Mesenchymal stem cell (in vitro differentiated cells and primary cell): ENCODE measurements around the gene PARD3B.

Experiments used
- DNase-seq: peaks from one replicate; pipeline ENCODE4 v3.0.0-alpha.2; 2013
- H2AFZ ChIP-seq: one replicate; pipeline ENCODE4 v1.6.1; 2013; ENCODE audit warnings: low read depth, mild to moderate bottlenecking, control low read depth, inconsistent platforms, low read length, moderate library complexity
- H2AK5ac ChIP-seq: 2 replicates; pipeline ENCODE4 v1.6.1; 2013; ENCODE audit warnings: low read length, moderate library complexity, mild to moderate bottlenecking, inconsistent platforms; ENCODE audit not compliant: severe bottlenecking
- H2BK120ac ChIP-seq: one replicate; pipeline ENCODE4 v1.6.1; 2013; ENCODE audit warnings: low read depth, mild to moderate bottlenecking, inconsistent platforms, low read length, moderate library complexity
- H2BK12ac ChIP-seq, 2 experiments: one replicate each; pipeline ENCODE4 v1.6.1; 2013; ENCODE audit warnings: inconsistent platforms in 2 of 2, low read length in 2 of 2, mild to moderate bottlenecking in 2 of 2, moderate library complexity in 2 of 2, control low read depth in 1 of 2
- H2BK15ac ChIP-seq: one replicate; pipeline ENCODE4 v1.6.1; 2013; ENCODE audit warnings: mild to moderate bottlenecking, low read depth, inconsistent platforms; ENCODE audit not compliant: poor library complexity, severe bottlenecking
- H2BK5ac ChIP-seq: 2 replicates; pipeline ENCODE4 v1.6.1; 2013; ENCODE audit warnings: low read depth, mild to moderate bottlenecking, low read length, control low read depth, inconsistent platforms; ENCODE audit not compliant: poor library complexity, severe bottlenecking
- H3K14ac ChIP-seq, 2 experiments: one replicate each; pipeline ENCODE4 v1.6.1; 2013; ENCODE audit warnings: inconsistent platforms in 2 of 2, low read length in 2 of 2, control low read depth in 1 of 2, mild to moderate bottlenecking in 1 of 2, moderate library complexity in 1 of 2
- H3K18ac ChIP-seq, 2 experiments: one replicate each; pipeline ENCODE4 v1.6.1; 2013; ENCODE audit warnings: inconsistent platforms in 2 of 2, low read length in 2 of 2, control low read depth in 1 of 2, low read depth in 1 of 2, mild to moderate bottlenecking in 1 of 2
- H3K23ac ChIP-seq, 2 experiments: one replicate each; pipeline ENCODE4 v1.6.1; 2013; ENCODE audit warnings: inconsistent platforms in 2 of 2, low read length in 2 of 2, mild to moderate bottlenecking in 2 of 2, moderate library complexity in 2 of 2, control low read depth in 1 of 2
- H3K27ac ChIP-seq: 2 replicates; pipeline ENCODE4 v1.5.1; 2013; ENCODE audit warnings: mild to moderate bottlenecking, moderate library complexity, low read length, control low read depth, inconsistent platforms; ENCODE audit not compliant: poor library complexity, severe bottlenecking
- H3K27me3 ChIP-seq, 2 experiments: 2 replicates each; pipeline versions ENCODE4 v1.6.1 to v1.7.0; 2013; ENCODE audit warnings: low read length in 2 of 2, mild to moderate bottlenecking in 2 of 2, moderate library complexity in 2 of 2, control low read depth in 1 of 2, inconsistent platforms in 1 of 2; ENCODE audit not compliant: control insufficient read depth in 1 of 2, insufficient read depth in 1 of 2
- H3K36me3 ChIP-seq, 2 experiments: 2 replicates each; pipeline versions ENCODE4 v1.6.1 to v1.7.0; 2013; ENCODE audit warnings: low read length in 2 of 2, control low read depth in 1 of 2, inconsistent platforms in 1 of 2, low read depth in 1 of 2, mild to moderate bottlenecking in 1 of 2; ENCODE audit not compliant: insufficient read depth in 2 of 2, control insufficient read depth in 1 of 2
- H3K4ac ChIP-seq, 2 experiments: one replicate each; pipeline ENCODE4 v1.6.1; 2013; ENCODE audit warnings: inconsistent platforms in 2 of 2, low read length in 2 of 2, mild to moderate bottlenecking in 2 of 2, moderate library complexity in 2 of 2, control low read depth in 1 of 2, low read depth in 1 of 2
- H3K4me1 ChIP-seq: 2 replicates; pipeline ENCODE4 v1.6.1; 2013; ENCODE audit warnings: low read depth, low read length, control low read depth; ENCODE audit not compliant: control insufficient read depth, insufficient read depth
- H3K4me2 ChIP-seq: 2 replicates; pipeline ENCODE4 v1.6.1; 2013; ENCODE audit warnings: low read length, mild to moderate bottlenecking, inconsistent platforms; ENCODE audit not compliant: poor library complexity, severe bottlenecking
- H3K4me3 ChIP-seq, 2 experiments: 2 replicates each; pipeline versions ENCODE4 v1.5.1 to v1.7.0; 2013; ENCODE audit warnings: low read length in 2 of 2, mild to moderate bottlenecking in 2 of 2, control low read depth in 1 of 2, low read depth in 1 of 2; ENCODE audit not compliant: insufficient read depth in 1 of 2
- H3K79me1 ChIP-seq: replicated peaks from 2 replicates; pipeline ENCODE4 v1.6.1; 2013; ENCODE audit warnings: mild to moderate bottlenecking, control low read depth, low read length, inconsistent platforms; ENCODE audit not compliant: poor library complexity, severe bottlenecking
- H3K9ac ChIP-seq: 2 replicates; pipeline ENCODE4 v1.7.0; 2013; ENCODE audit warnings: mild to moderate bottlenecking, low read length, moderate library complexity
- H3K9me3 ChIP-seq: 2 replicates; pipeline ENCODE4 v1.7.0; 2013; ENCODE audit warnings: mild to moderate bottlenecking, low read length; ENCODE audit not compliant: control insufficient read depth
- H4K8ac ChIP-seq: one replicate; pipeline ENCODE4 v1.6.1; 2013; ENCODE audit warnings: inconsistent platforms, mild to moderate bottlenecking, low read length, moderate library complexity
- H4K91ac ChIP-seq: one replicate; pipeline ENCODE4 v1.6.1; 2013; ENCODE audit warnings: mild to moderate bottlenecking, low read length, inconsistent platforms
- WGBS: methylation state at CpG from one replicate; pipeline ENCODE4 v1.1.7; 2013; ENCODE audit warnings: mixed read lengths; 5-methylcytosine and 5-hydroxymethylcytosine counted together

The PARD3B gene

GRCh38 chr2:204796581-204796980, 251.3 kb downstream of the PARD3B start:
- no peak overlapping the region for H2AK5ac ChIP-seq
- no peak overlapping the region for H2BK5ac ChIP-seq
- no peaks in the 10 kb centered on the region for H3K27me3 ChIP-seq
- no peak overlapping the region for H2BK120ac ChIP-seq
- H2BK12ac ChIP-seq = no peak overlapping the region
- H3K9me3 ChIP-seq = no peaks in the 10 kb centered on the region
- no peak overlapping the region for H3K27ac ChIP-seq
- no peaks in the 10 kb centered on the region for H3K4me1 ChIP-seq
- WGBS = 97% methylated on average over 3 of the region's 4 CpGs
- DNase-seq = no peak
- H3K9ac ChIP-seq = no peak overlapping the region
- H4K91ac ChIP-seq = no peak overlapping the region
- H2AFZ ChIP-seq = no peak overlapping the region
- no peak overlapping the region for H2BK15ac ChIP-seq
- no peaks in the 10 kb centered on the region for H3K79me1 ChIP-seq
- H3K4me3 ChIP-seq = no peak overlapping the region
- no peak overlapping the region for H3K23ac ChIP-seq
- no peak overlapping the region for H3K4ac ChIP-seq
- no peak overlapping the region for H4K8ac ChIP-seq
- H3K36me3 ChIP-seq = no peaks in the 10 kb centered on the region
- H3K14ac ChIP-seq = no peak overlapping the region
- no peak overlapping the region for H3K4me2 ChIP-seq
- H3K18ac ChIP-seq = no peak overlapping the region

DNA sequence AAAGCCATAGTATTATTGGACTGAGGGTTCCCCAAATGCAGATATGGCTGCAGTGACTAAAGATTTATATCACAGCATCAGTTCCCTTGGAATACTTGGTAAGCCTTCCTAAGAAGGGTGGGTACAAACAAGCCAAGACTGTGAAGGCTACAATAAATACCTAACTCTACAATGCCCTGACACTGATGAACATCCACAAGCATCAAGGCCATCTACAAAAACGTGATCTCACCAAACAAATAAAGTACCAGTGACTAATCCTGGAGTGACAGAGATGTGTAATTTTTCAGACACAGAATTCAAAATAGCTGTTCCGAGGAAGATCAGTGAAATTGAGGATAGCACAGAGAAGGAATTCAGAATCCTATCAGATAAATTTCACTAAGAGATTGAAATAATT, 254.5 kb downstream of the PARD3B start:
- H3K9ac ChIP-seq = no peak overlapping the region
- H3K4me1 ChIP-seq = no peaks in the 10 kb centered on the region
- H3K4me3 ChIP-seq = no peak overlapping the region
- no peaks in the 10 kb centered on the region for H3K9me3 ChIP-seq
- H2AFZ ChIP-seq = no peak overlapping the region
- no peaks in the 10 kb centered on the region for H3K27me3 ChIP-seq
- H2BK5ac ChIP-seq = no peak overlapping the region
- no peak overlapping the region for H2BK120ac ChIP-seq
- H3K4ac ChIP-seq = no peak overlapping the region
- H2AK5ac ChIP-seq = no peak overlapping the region
- H3K14ac ChIP-seq = no peak overlapping the region
- no peak overlapping the region for H4K8ac ChIP-seq
- DNase-seq = no peak
- no peaks in the 10 kb centered on the region for H3K36me3 ChIP-seq
- no peak overlapping the region for H3K27ac ChIP-seq
- H3K18ac ChIP-seq = no peak overlapping the region
- no peak overlapping the region for H3K4me2 ChIP-seq
- no peaks in the 10 kb centered on the region for H3K79me1 ChIP-seq
- H2BK15ac ChIP-seq = no peak overlapping the region
- no peak overlapping the region for H2BK12ac ChIP-seq
- no peak overlapping the region for H3K23ac ChIP-seq
- H4K91ac ChIP-seq = no peak overlapping the region
- 100% methylated on average over 1 of the region's 2 CpGs for WGBS

DNA sequence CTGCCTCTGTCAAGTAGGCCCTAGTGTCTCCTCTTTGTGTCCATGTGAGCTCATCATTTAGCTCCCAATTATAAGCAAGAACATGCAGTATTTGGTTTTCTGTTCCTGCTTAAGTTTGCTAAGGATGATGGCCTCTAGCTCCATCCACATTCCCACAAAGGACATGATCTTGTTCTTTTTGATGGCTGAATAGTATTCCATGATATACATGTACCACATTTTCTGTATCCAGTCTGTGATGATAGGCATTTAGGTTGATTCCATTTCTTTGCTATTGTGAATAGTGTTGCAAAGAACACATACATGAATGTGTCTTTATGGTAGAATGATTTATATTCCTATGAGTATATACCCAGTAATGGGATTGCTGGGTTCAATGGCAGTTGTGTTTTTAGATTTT, 263.2 kb downstream of the PARD3B start:
- Histone ChIP-seq H4K91ac (no peak overlapping the region), H2BK15ac (no peak overlapping the region), H2BK12ac (no peak overlapping the region), H3K79me1 (peaks cover 3% of the 10 kb centered on the region), H3K23ac (no peak overlapping the region), H2BK5ac (no peak overlapping the region), H2BK120ac (no peak overlapping the region), H3K9ac (no peak overlapping the region), H3K9me3 (peaks cover 11% of the 10 kb centered on the region), H3K4me3 (no peak overlapping the region), H3K36me3 (no peaks in the 10 kb centered on the region), H3K27me3 (no peaks in the 10 kb centered on the region), H3K27ac (no peak overlapping the region), H4K8ac (no peak overlapping the region), H3K4me2 (no peak overlapping the region), H3K18ac (no peak overlapping the region), H2AFZ (no peak overlapping the region), H3K4me1 (no peaks in the 10 kb centered on the region), H3K4ac (no peak overlapping the region), H3K14ac (no peak overlapping the region), H2AK5ac (no peak overlapping the region)
- DNase-seq = no peak

DNA sequence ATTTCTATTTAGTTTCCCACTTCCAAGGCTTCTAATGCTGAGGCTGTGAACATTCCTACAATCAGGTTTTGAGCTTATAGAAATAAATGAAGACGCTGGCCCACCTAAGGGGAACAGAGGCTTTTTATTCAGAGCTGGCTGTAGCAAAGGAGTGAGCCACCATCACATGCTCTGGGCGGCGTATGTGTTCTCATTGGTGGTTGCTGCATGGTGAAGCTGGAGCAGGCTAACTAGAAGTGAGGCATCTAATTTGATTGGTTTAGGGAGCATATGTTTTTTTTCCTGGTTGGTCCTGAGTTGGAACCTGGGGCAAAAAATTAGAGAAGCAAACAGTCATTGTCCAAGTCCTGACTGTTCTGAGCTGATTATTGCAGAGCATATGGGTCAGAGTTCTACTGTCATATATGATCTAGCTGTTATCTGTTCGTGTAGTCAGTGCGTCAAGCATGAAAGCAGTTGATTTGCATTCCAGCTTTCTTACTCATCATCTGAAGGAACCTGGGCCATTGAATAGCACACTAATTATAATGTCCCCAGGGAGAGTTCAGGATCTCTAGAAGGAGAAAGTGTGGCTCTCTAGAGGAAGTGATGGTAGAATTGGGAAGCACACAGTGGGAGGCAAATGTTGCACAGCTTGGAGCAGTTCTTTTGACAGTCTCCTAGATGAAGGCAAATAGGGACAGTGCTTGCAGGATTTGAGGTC, 279.6 kb downstream of the PARD3B start:
- WGBS = 68% methylated on average over 5 of the region's 5 CpGs
- Histone ChIP-seq H2BK120ac (no peak overlapping the region), H4K91ac (no peak overlapping the region), H3K36me3 (no peaks in the 10 kb centered on the region), H3K9me3 (peaks cover 5% of the 10 kb centered on the region), H3K27ac (no peak overlapping the region), H3K4me3 (no peak overlapping the region), H3K9ac (no peak overlapping the region), H3K23ac (no peak overlapping the region), H2AFZ (no peak overlapping the region), H2BK12ac (no peak overlapping the region), H3K4me1 (no peaks in the 10 kb centered on the region), H3K18ac (no peak overlapping the region), H3K79me1 (peaks cover 8% of the 10 kb centered on the region), H4K8ac (no peak overlapping the region), H2BK5ac (no peak overlapping the region), H2AK5ac (no peak overlapping the region), H3K4me2 (no peak overlapping the region), H3K4ac (no peak overlapping the region), H3K27me3 (no peaks in the 10 kb centered on the region), H2BK15ac (no peak overlapping the region), H3K14ac (no peak overlapping the region)
- DNase-seq = peak; percentile 25
